NCI-H2227 (cell line): ENCODE results near the gene IPO11.

ENCODE experiments used
- DNase-seq: peaks from one replicate; lab custom pipeline; 2025; ENCODE audit not compliant: unreplicated experiment; lab: John Stamatoyannopoulos, UW

Gene IPO11

GRCh38 chr5:62432621-62433064 lies 20.1 kb downstream of the IPO11 start:
- no peak for DNase-seq

GRCh38 chr5:62448528-62448927 lies 36.0 kb downstream of the IPO11 start:
- DNase-seq, result no peak

GRCh38 chr5:62450259-62450658 lies 37.7 kb downstream of the IPO11 start:
- DNase-seq, result no peak

GRCh38 chr5:62457071-62457470 lies 44.5 kb downstream of the IPO11 start:
- no peak for DNase-seq

GRCh38 chr5:62460578-62460983 lies 48.0 kb downstream of the IPO11 start:
- DNase-seq, result peak; percentile 23

GRCh38 chr5:62461561-62461960 lies 49.0 kb downstream of the IPO11 start:
- no peak for DNase-seq

GRCh38 chr5:62465985-62466925 lies 53.7 kb downstream of the IPO11 start:
- DNase-seq, result no peak

- DNase-seq, result no peak
These were observed 60.6 kb downstream of the IPO11 start for GRCh38 chr5:62473209-62473608.

GRCh38 chr5:62475072-62475471 lies 62.5 kb downstream of the IPO11 start:
- no peak for DNase-seq

GRCh38 chr5:62477801-62478200 lies 65.2 kb downstream of the IPO11 start:
- no peak for DNase-seq

- no peak for DNase-seq
These were observed 71.0 kb downstream of the IPO11 start for GRCh38 chr5:62483556-62483955.

- DNase-seq, result no peak
These were observed 74.1 kb downstream of the IPO11 start for GRCh38 chr5:62486672-62487071.

- no peak for DNase-seq
These were observed 76.0 kb downstream of the IPO11 start for GRCh38 chr5:62488531-62488930.

- no peak for DNase-seq
These were observed 76.9 kb downstream of the IPO11 start for GRCh38 chr5:62489471-62489870.

- DNase-seq, result no peak
These were observed 82.2 kb downstream of the IPO11 start for GRCh38 chr5:62494772-62495171.

GRCh38 chr5:62496876-62497275 lies 84.3 kb downstream of the IPO11 start:
- DNase-seq, result no peak

GRCh38 chr5:62498961-62499360 lies 86.4 kb downstream of the IPO11 start:
- no peak for DNase-seq

- DNase-seq, result no peak
These were observed 87.2 kb downstream of the IPO11 start for GRCh38 chr5:62499756-62500155.

- DNase-seq, result no peak
These were observed 90.0 kb downstream of the IPO11 start for GRCh38 chr5:62502456-62503101.

- DNase-seq, result no peak
These were observed 91.6 kb downstream of the IPO11 start for GRCh38 chr5:62504129-62504528.

GRCh38 chr5:62506659-62507460 lies 94.3 kb downstream of the IPO11 start:
- DNase-seq, result no peak
